ENCODE measurements around the gene FYCO1. TPM values are rescaled to one million over a fixed set of nuclear protein-coding genes. Genes with fewer than 3 reads are reported as not detected.

FYCO1 gene
- total RNA-seq, 1 experiment from 2014 or later: 19.7 TPM

DNA sequence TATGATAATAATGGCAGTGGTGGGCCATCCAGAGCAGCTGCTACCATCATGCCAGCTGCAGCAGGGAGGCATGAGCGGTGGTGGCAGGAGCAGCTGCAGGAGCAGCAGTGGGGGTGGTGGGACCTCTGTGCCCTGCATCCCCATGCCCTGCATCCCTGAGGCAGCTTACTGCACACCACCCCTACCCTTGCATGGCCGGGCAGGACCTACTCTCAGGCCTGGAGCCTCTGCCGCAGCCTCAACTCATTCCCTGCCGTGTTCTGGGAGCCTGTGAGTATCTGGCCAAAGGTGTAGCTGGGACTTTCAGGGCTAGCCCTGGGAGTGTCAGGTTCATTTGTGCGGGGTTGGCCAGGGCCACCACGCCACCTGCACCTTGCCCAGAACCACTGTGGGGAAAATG, 35.0 kb upstream of the FYCO1 start:
- Histone ChIP-seq H3K36me3 (ENCODE audit: low read depth) (no peaks in the 10 kb centered on the region), H3K4me3 (no peak overlapping the region), H3K27me3 (ENCODE audit: insufficient read depth, low read depth) (no peaks in the 10 kb centered on the region), H3K9me3 (ENCODE audit: insufficient read depth, low read depth) (0 out of 2 replicates have a peak, but pooled peaks cover 5% of the 10 kb centered on the region), H4K20me1 (ENCODE audit: insufficient read depth) (no peaks in the 10 kb centered on the region), H2AFZ (no peak overlapping the region), H3K4me2 (no peak overlapping the region), H3F3A (ENCODE audit: insufficient read depth, low read depth) (no peaks in the 10 kb centered on the region), H3K9me2 (ENCODE audit: insufficient read depth) (no peaks in the 10 kb centered on the region; the same call in 1 of the 2 replicates), H3K79me2 (ENCODE audit: low read depth) (no peaks in the 10 kb centered on the region), H3K4me1 (replicated peaks; ENCODE audit: insufficient read depth) (no peaks in the 10 kb centered on the region), H3K27ac (no peak overlapping the region)
- ChIA-PET CTCF (no interaction called here), POLR2A (ENCODE audit: unreplicated experiment) (no interaction called here)
- no TSS peak for BruUV-seq (replicated peaks)
- intact Hi-C loops (cut with micrococcal nuclease; ENCODE audit: unreplicated experiment): no loop called here
- no peak for TF ChIP-seq EZH2 (IDR thresholded peaks at IDR 0.05; ENCODE audit: low read depth)
- TF ChIP-seq, protein P1, sequence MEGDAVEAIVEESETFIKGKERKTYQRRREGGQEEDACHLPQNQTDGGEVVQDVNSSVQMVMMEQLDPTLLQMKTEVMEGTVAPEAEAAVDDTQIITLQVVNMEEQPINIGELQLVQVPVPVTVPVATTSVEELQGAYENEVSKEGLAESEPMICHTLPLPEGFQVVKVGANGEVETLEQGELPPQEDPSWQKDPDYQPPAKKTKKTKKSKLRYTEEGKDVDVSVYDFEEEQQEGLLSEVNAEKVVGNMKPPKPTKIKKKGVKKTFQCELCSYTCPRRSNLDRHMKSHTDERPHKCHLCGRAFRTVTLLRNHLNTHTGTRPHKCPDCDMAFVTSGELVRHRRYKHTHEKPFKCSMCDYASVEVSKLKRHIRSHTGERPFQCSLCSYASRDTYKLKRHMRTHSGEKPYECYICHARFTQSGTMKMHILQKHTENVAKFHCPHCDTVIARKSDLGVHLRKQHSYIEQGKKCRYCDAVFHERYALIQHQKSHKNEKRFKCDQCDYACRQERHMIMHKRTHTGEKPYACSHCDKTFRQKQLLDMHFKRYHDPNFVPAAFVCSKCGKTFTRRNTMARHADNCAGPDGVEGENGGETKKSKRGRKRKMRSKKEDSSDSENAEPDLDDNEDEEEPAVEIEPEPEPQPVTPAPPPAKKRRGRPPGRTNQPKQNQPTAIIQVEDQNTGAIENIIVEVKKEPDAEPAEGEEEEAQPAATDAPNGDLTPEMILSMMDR (conservative IDR thresholded peaks at IDR 0.05): no peak
- no peak for DNase-seq

DNA sequence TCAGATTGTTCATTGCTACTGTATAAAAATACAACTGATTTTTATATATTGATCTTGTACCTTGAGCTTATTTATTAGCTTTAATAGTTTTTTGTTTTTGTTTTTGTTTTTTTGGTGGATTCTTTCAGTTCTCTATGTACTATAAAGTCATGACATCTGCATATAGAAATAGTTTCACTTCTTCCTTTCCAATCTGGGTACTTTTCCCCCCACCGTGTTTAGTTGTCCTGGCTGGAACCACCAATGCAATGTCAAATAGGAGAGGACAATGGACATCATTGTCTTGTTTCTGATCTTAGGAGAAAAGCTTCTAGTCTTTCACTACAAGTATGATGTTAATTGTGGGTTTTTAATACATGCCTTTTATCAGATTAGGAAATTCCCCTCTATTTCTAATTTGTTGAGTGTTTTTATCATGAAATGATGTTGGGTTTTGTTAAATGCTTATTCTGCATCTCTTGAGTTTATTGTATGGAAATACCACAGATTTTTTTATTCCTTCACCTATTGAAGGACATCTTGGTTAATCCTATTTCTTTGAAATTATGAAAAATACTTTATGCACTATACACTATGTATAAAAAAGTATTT, 34.4 kb upstream of the FYCO1 start:
- BruUV-seq (replicated peaks): no TSS peak
- Histone ChIP-seq H3K36me3 (ENCODE audit: low read depth) (no peaks in the 10 kb centered on the region), H3K9me3 (ENCODE audit: insufficient read depth, low read depth) (0 out of 2 replicates have a peak, but pooled peaks cover 5% of the 10 kb centered on the region), H3K27ac (no peak overlapping the region), H3K4me3 (no peak overlapping the region), H2AFZ (no peak overlapping the region), H3F3A (ENCODE audit: insufficient read depth, low read depth) (no peaks in the 10 kb centered on the region), H3K79me2 (ENCODE audit: low read depth) (no peaks in the 10 kb centered on the region), H3K4me2 (no peak overlapping the region), H3K4me1 (replicated peaks; ENCODE audit: insufficient read depth) (no peaks in the 10 kb centered on the region), H3K27me3 (ENCODE audit: insufficient read depth, low read depth) (no peaks in the 10 kb centered on the region), H3K9me2 (ENCODE audit: insufficient read depth) (no peaks in the 10 kb centered on the region; the same call in 1 of the 2 replicates), H4K20me1 (ENCODE audit: insufficient read depth) (no peaks in the 10 kb centered on the region)
- intact Hi-C loops (cut with micrococcal nuclease; ENCODE audit: unreplicated experiment): no loop called here
- CTCF ChIA-PET: no interaction called here
- TF ChIP-seq EZH2 (IDR thresholded peaks at IDR 0.05; ENCODE audit: low read depth): no peak
- TF ChIP-seq, protein P1 (conservative IDR thresholded peaks at IDR 0.05): no peak
- POLR2A ChIA-PET (ENCODE audit: unreplicated experiment): no interaction called here
- DNase-seq: no peak

DNA sequence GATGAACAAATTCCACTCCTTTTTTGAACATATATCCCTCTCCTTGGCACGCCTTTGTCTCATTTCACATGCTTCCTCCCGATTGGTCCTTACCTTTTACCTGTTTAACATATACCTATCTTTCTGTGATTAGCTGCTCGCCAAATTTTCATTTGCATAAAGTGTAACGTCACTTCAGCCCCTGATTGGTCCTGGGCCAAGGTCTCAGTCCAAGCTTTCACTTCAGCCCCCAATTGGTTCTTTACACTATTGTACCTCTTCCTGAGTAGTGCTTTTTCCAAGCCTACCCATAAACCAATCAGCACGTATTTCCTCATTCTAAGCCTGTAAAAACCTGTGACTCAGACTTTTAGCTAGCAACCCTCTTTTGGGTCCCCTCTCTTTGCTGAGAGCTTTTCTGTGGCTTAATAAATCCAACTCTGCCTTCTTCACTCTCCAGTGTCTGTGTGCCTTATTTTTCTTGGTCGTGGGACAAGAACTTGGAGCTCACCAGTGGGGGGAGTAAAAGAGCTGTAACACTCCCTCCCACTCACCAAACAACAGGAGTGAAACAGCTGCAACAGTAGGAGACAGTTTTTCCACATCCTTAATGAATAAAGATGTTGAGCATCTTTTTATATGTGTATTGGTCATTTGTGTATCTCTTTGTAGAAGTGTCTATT, 32.2 kb upstream of the FYCO1 start:
- Histone ChIP-seq H3K79me2 (ENCODE audit: low read depth) (no peaks in the 10 kb centered on the region), H2AFZ (no peak overlapping the region), H3K27me3 (ENCODE audit: insufficient read depth, low read depth) (no peaks in the 10 kb centered on the region), H3F3A (ENCODE audit: insufficient read depth, low read depth) (no peaks in the 10 kb centered on the region), H3K4me3 (no peak overlapping the region), H3K9me3 (ENCODE audit: insufficient read depth, low read depth) (0 out of 2 replicates have a peak, but pooled peaks cover 5% of the 10 kb centered on the region), H3K4me1 (replicated peaks; ENCODE audit: insufficient read depth) (no peaks in the 10 kb centered on the region), H3K36me3 (ENCODE audit: low read depth) (no peaks in the 10 kb centered on the region), H3K4me2 (no peak overlapping the region), H3K27ac (no peak overlapping the region), H3K9me2 (ENCODE audit: insufficient read depth) (no peaks in the 10 kb centered on the region; the same call in 1 of the 2 replicates), H4K20me1 (ENCODE audit: insufficient read depth) (no peaks in the 10 kb centered on the region)
- POLR2A ChIA-PET (ENCODE audit: unreplicated experiment): no interaction called here
- no TSS peak for BruUV-seq (replicated peaks)
- DNase-seq: no peak
- CTCF ChIA-PET: interaction anchor here (0.6 kb wide), 2 partner anchors 15 to 515 kb away, joined by 3 read pairs; no protein-coding TSS in a partner anchor
- intact Hi-C loops (cut with micrococcal nuclease; ENCODE audit: unreplicated experiment): no loop called here
- TF ChIP-seq, protein P1 (conservative IDR thresholded peaks at IDR 0.05): no peak
- TF ChIP-seq EZH2 (IDR thresholded peaks at IDR 0.05; ENCODE audit: low read depth): no peak
